ENCODE results near the gene YWHAQ. TPM values are rescaled to one million over a fixed set of nuclear protein-coding genes. Genes with fewer than 3 reads are reported as not detected.

Gene YWHAQ
- total RNA-seq, 2 experiments from 2014 or later: 341 to 368 TPM

GRCh38 chr2:9545502-9545901 lies 85.3 kb downstream of the YWHAQ start:
- peaks cover 58% of the 10 kb centered on the region for H3K4me1 Mint-ChIP-seq (ENCODE audit: low read depth)
- intact Hi-C loops (cut with micrococcal nuclease): no loop called here
- ChIA-PET POLR2A (interaction anchor here (0.6 to 1.5 kb wide), 2 partner anchors 10 to 838 kb away, joined by 3 to 4 read pairs; partner anchors contain the start of gene ADAM17), CTCF (interaction anchor here (1.4 kb wide), 1 partner anchor 11 kb away, joined by 3 read pairs; the partner anchor contains the start of gene ADAM17)
- H3K9me3 Mint-ChIP-seq: no peaks in the 10 kb centered on the region
- H3K36me3 Mint-ChIP-seq (ENCODE audit: low read depth): peaks cover 11% of the 10 kb centered on the region
- DNase-seq: no peak
- no peak for TF ChIP-seq CTCF (IDR thresholded peaks at IDR 0.05)
- ATAC-seq: no peak
- no peaks in the 10 kb centered on the region for H3K27me3 Mint-ChIP-seq
- no peak overlapping the region for H3K27ac Mint-ChIP-seq
- no peak overlapping the region for H3K4me3 Mint-ChIP-seq

- DNase-seq (no peak), ATAC-seq (no peak)
- intact Hi-C loops (cut with micrococcal nuclease): no loop called here
- no peak for TF ChIP-seq CTCF (IDR thresholded peaks at IDR 0.05)
- H3K27me3 Mint-ChIP-seq: no peaks in the 10 kb centered on the region
- POLR2A ChIA-PET: interaction anchor here (1.3 kb wide), 1 partner anchor 12 kb away, joined by 4 read pairs; the partner anchor contains the start of gene ADAM17
- CTCF ChIA-PET: no interaction called here
- peaks cover 52% of the 10 kb centered on the region for H3K4me1 Mint-ChIP-seq (ENCODE audit: low read depth)
- H3K4me3 Mint-ChIP-seq: no peak overlapping the region
- peak overlapping the region; percentile 7 for H3K27ac Mint-ChIP-seq
- H3K9me3 Mint-ChIP-seq: no peaks in the 10 kb centered on the region
- H3K36me3 Mint-ChIP-seq (ENCODE audit: low read depth): peaks cover 15% of the 10 kb centered on the region
Measured at GRCh38 chr2:9543557-9543956, 87.2 kb downstream of the YWHAQ start.

GRCh38 chr2:9539531-9539930 lies 91.3 kb downstream of the YWHAQ start:
- Mint-ChIP-seq H3K27me3 (no peaks in the 10 kb centered on the region), H3K9me3 (no peaks in the 10 kb centered on the region), H3K36me3 (ENCODE audit: low read depth) (peaks cover 18% of the 10 kb centered on the region), H3K4me3 (no peak overlapping the region), H3K27ac (no peak overlapping the region), H3K4me1 (ENCODE audit: low read depth) (peaks cover 39% of the 10 kb centered on the region)
- intact Hi-C loops (cut with micrococcal nuclease): no loop called here
- DNase-seq (no peak), ATAC-seq (no peak)
- POLR2A ChIA-PET: interaction anchor here (0.7 kb wide), 2 partner anchors 8 to 95 kb away, joined by 3 to 4 read pairs; no protein-coding TSS in a partner anchor
- TF ChIP-seq CTCF (IDR thresholded peaks at IDR 0.05): no peak
- CTCF ChIA-PET: interaction anchor here (1.0 to 1.1 kb wide), 2 partner anchors 18 to 26 kb away, joined by 3 read pairs; no protein-coding TSS in a partner anchor

- Mint-ChIP-seq H3K27me3 (no peaks in the 10 kb centered on the region), H3K4me3 (no peak overlapping the region), H3K27ac (peak overlapping the region; percentile 27), H3K9me3 (no peaks in the 10 kb centered on the region), H3K36me3 (ENCODE audit: low read depth) (peaks cover 18% of the 10 kb centered on the region), H3K4me1 (ENCODE audit: low read depth) (peaks cover 30% of the 10 kb centered on the region)
- no peak for TF ChIP-seq CTCF (IDR thresholded peaks at IDR 0.05)
- intact Hi-C loops (cut with micrococcal nuclease): no loop called here
- DNase-seq: no peak
- ChIA-PET POLR2A (no interaction called here), CTCF (interaction anchor here (0.7 kb wide), 1 partner anchor 232 kb away, joined by 3 read pairs; no protein-coding TSS in a partner anchor)
- ATAC-seq: no peak
Measured at GRCh38 chr2:9538000-9538507, 92.7 kb downstream of the YWHAQ start.

- DNase-seq: no peak
- ATAC-seq: no peak
- Mint-ChIP-seq H3K4me1 (ENCODE audit: low read depth) (peaks cover 28% of the 10 kb centered on the region), H3K4me3 (no peak overlapping the region), H3K27ac (no peak overlapping the region), H3K36me3 (ENCODE audit: low read depth) (peaks cover 17% of the 10 kb centered on the region), H3K27me3 (no peaks in the 10 kb centered on the region), H3K9me3 (no peaks in the 10 kb centered on the region)
- ChIA-PET POLR2A (interaction anchor here (0.9 kb wide), 1 partner anchor 19 kb away, joined by 3 read pairs; the partner anchor contains the start of gene ADAM17), CTCF (interaction anchor here (1.1 to 2.0 kb wide), 2 partner anchors 11 to 277 kb away, joined by 4 to 6 read pairs; no protein-coding TSS in a partner anchor)
- intact Hi-C loops (cut with micrococcal nuclease): no loop called here
- no peak for TF ChIP-seq CTCF (IDR thresholded peaks at IDR 0.05)
Measured at GRCh38 chr2:9536504-9536903, 94.3 kb downstream of the YWHAQ start.

All from activated CD8-positive, alpha-beta T cell treated with anti-CD3 and anti-CD28 coated beads for 36 hours (primary cell).